ENCODE results near the gene LRG1.

- TF ChIP-seq CTCF (IDR thresholded peaks at IDR 0.05) (no peak), POLR2AphosphoS5 (IDR thresholded peaks at IDR 0.05) (no peak), POLR2A (IDR thresholded peaks at IDR 0.05) (no peak)
Observed at GRCh38 chr19:4493104-4493928, 46.5 kb downstream of the LRG1 start.
